SU-DHL-6 (cell line): Measurements from ENCODE around the gene ASPDH.

Experiments used
- EZH2phosphoT487 ChIP-seq: fragments of 200-600 bp; sonication (generic), shearing (Covaris generic); conservative IDR thresholded peaks from 2 replicates; pipeline ENCODE4 v1.6.1; 2018; ENCODE audit warnings: mild to moderate bottlenecking, antibody characterized with exemption, low read length, moderate library complexity, mixed read lengths
- TF ChIP-seq, protein P1 (sequence below): fragments of 200-600 bp; sonication (generic); IDR thresholded peaks from one replicate; pipeline ENCODE4 v1.5.1; 2017; ENCODE audit warnings: antibody characterized with exemption, mild to moderate bottlenecking, low read length, moderate library complexity; ENCODE audit not compliant: insufficient read depth, poor library complexity, severe bottlenecking

DNA sequence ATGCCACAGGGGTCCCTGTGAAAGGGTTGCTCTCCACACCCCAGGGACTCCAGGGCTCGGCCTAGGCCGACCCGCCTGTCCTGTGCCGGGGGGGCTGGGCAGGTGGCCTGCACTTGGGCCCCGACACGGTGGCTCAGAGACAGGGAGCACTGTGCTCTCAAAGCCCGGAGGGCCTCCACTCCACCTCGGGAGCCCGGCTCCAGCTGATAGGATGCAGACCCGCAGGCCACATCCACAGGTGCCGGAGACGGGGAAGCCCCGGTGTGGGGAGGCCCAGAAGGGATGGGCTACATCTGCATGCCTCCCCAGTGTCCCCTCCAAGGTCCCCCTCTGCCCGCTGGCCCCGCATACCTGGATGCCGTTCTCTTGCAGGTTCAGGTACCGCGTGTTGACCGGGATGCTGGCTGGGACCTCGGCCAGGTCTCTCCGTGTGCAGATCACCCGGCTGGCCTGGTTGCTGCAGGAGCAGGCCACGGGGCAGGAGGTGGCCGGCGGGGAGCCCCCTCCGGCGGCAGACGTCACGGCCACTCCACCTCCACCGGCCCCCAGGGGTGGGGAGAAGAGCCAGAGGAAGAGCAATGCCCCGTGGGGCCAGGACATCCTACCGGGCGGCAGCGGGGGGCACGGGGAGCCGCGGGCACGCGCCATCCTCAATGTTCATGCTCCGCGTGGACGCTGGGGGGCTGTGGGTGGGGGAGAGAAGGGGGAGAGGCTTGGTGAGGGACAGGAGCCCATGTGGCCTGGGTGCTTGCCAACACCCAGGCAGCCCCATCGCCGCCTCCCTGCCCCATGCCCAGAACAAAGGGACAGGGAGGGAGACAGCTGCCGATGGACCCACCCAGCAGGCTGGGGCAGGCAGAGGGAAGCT, 34.7 kb upstream of the ASPDH start:
- TF ChIP-seq, protein P1, sequence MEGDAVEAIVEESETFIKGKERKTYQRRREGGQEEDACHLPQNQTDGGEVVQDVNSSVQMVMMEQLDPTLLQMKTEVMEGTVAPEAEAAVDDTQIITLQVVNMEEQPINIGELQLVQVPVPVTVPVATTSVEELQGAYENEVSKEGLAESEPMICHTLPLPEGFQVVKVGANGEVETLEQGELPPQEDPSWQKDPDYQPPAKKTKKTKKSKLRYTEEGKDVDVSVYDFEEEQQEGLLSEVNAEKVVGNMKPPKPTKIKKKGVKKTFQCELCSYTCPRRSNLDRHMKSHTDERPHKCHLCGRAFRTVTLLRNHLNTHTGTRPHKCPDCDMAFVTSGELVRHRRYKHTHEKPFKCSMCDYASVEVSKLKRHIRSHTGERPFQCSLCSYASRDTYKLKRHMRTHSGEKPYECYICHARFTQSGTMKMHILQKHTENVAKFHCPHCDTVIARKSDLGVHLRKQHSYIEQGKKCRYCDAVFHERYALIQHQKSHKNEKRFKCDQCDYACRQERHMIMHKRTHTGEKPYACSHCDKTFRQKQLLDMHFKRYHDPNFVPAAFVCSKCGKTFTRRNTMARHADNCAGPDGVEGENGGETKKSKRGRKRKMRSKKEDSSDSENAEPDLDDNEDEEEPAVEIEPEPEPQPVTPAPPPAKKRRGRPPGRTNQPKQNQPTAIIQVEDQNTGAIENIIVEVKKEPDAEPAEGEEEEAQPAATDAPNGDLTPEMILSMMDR: no peak
- TF ChIP-seq EZH2phosphoT487: no peak
